Endodermal cell (in vitro differentiated cells): ENCODE data around the gene PLK5. TPM values are rescaled to one million over a fixed set of nuclear protein-coding genes. Genes with fewer than 3 reads are reported as not detected.

Source experiments
- DNase-seq: peaks from one replicate; pipeline ENCODE4 v3.0.0-alpha.2; 2017
- H3K27ac ChIP-seq: 2 replicates; pipeline ENCODE4 v1.5.1; 2013; ENCODE audit warnings: mild to moderate bottlenecking, low read depth, low read length, moderate library complexity
- H3K27me3 ChIP-seq: 2 replicates; pipeline ENCODE4 v1.6.1; 2013; ENCODE audit warnings: mild to moderate bottlenecking, low read length, moderate library complexity; ENCODE audit not compliant: insufficient read depth, control insufficient read depth, poor library complexity, severe bottlenecking
- H3K36me3 ChIP-seq: 2 replicates; pipeline ENCODE4 v1.7.0; 2013; ENCODE audit warnings: mild to moderate bottlenecking, low read length, moderate library complexity; ENCODE audit not compliant: control insufficient read depth, insufficient read depth
- H3K4me1 ChIP-seq: one replicate; pipeline ENCODE4 v1.7.0; 2013; ENCODE audit warnings: low read length; ENCODE audit not compliant: control insufficient read depth, insufficient read depth
- H3K4me3 ChIP-seq: 2 replicates; pipeline ENCODE4 v1.5.1; 2013; ENCODE audit warnings: mild to moderate bottlenecking, low read length, moderate library complexity
- H3K9ac ChIP-seq: 2 replicates; pipeline ENCODE4 v1.6.1; 2013; ENCODE audit warnings: mild to moderate bottlenecking, low read length, moderate library complexity; ENCODE audit not compliant: poor library complexity, severe bottlenecking; ENCODE audit errors: extremely low read depth
- H3K9me3 ChIP-seq: 2 replicates; pipeline ENCODE4 v1.6.1; 2013; ENCODE audit warnings: mild to moderate bottlenecking, low read length, moderate library complexity; ENCODE audit not compliant: control insufficient read depth
- H3K27ac Mint-ChIP-seq: 2 replicates; pipeline ENCODE4 v1.8.0; 2020; ENCODE audit warnings: mixed read lengths
- H3K27me3 Mint-ChIP-seq: 2 replicates; pipeline ENCODE4 v1.8.0; 2021; ENCODE audit warnings: mild to moderate bottlenecking, mixed read lengths; ENCODE audit not compliant: insufficient read depth
- H3K36me3 Mint-ChIP-seq: 2 replicates; pipeline ENCODE4 v1.8.0; 2020; ENCODE audit warnings: low read depth, mixed read lengths
- H3K4me1 Mint-ChIP-seq: 2 replicates; pipeline ENCODE4 v1.8.0; 2020; ENCODE audit warnings: mixed read lengths
- H3K4me3 Mint-ChIP-seq: 2 replicates; pipeline ENCODE4 v1.8.0; 2020; ENCODE audit warnings: mild to moderate bottlenecking, moderate library complexity, mixed read lengths
- H3K9me3 Mint-ChIP-seq: 2 replicates; pipeline ENCODE4 v1.8.0; 2020; ENCODE audit warnings: mild to moderate bottlenecking, mixed read lengths
- CTCF ChIP-seq: fragments of 200-600 bp; sonication (generic); conservative IDR thresholded peaks from 2 replicates; pipeline ENCODE4 v1.5.0; 2021; ENCODE audit warnings: antibody characterized with exemption, mild to moderate bottlenecking
- WGBS, 2 experiments: methylation state at CpG; one replicate each; pipeline versions ENCODE4 v1.1.5 to v1.1.7; 2013; ENCODE audit warnings: missing lambda C conversion rate in 2 of 2, mixed read lengths in 1 of 2; ENCODE audit not compliant: insufficient coverage in 1 of 2, insufficient read length in 1 of 2; 5-methylcytosine and 5-hydroxymethylcytosine counted together
- total RNA-seq, 2 donors: library from RNA; stranded (reverse); fragmentation: NEBNext Ultra II Directional in 1 of 2; extraction: Animal tissue kit (Norgen Biotek cat#: 25700) in 1 of 2; gene quantifications; 2 replicates in 1 of 2; 3 replicates in 1 of 2; pipeline ENCODE4 v1.2.1, GENCODE V29; 2021

The PLK5 gene
- total RNA-seq, 2 donors from 2014 or later, result 0.48 TPM; not detected in 1

- Mint-ChIP-seq H3K9me3 (no peaks in the 10 kb centered on the region), H3K36me3 (no peaks in the 10 kb centered on the region), H3K27ac (no peak overlapping the region), H3K4me1 (no peaks in the 10 kb centered on the region), H3K4me3 (no peak overlapping the region), H3K27me3 (peaks cover 20% of the 10 kb centered on the region)
- Histone ChIP-seq H3K4me1 (no peaks in the 10 kb centered on the region), H3K9ac (no peak overlapping the region), H3K27me3 (peaks cover 2% of the 10 kb centered on the region), H3K36me3 (no peaks in the 10 kb centered on the region), H3K27ac (no peak overlapping the region), H3K4me3 (no peak overlapping the region), H3K9me3 (no peaks in the 10 kb centered on the region)
- 86 to 90% methylated on average over 11 of the region's 11 CpGs for WGBS, 2 experiments
- DNase-seq, result no peak
- no peak for TF ChIP-seq CTCF
Measured at GRCh38 chr19:1531587-1531986, 7.7 kb downstream of the PLK5 start.

- no peak for DNase-seq
- Histone ChIP-seq H3K27me3 (no peaks in the 10 kb centered on the region), H3K4me1 (no peaks in the 10 kb centered on the region), H3K36me3 (no peaks in the 10 kb centered on the region), H3K9ac (no peak overlapping the region), H3K9me3 (no peaks in the 10 kb centered on the region), H3K27ac (no peak overlapping the region), H3K4me3 (no peak overlapping the region)
- no peak overlapping the region for H3K27ac Mint-ChIP-seq
- TF ChIP-seq CTCF, result no peak
- WGBS, 2 experiments, result 92% methylated on average over 6 to 9 of the region's 9 CpGs
- H3K4me1 Mint-ChIP-seq, result no peaks in the 10 kb centered on the region
- H3K27me3 Mint-ChIP-seq, result peaks cover 18% of the 10 kb centered on the region
- no peaks in the 10 kb centered on the region for H3K36me3 Mint-ChIP-seq
- no peak overlapping the region for H3K4me3 Mint-ChIP-seq
- H3K9me3 Mint-ChIP-seq, result no peaks in the 10 kb centered on the region
Measured at GRCh38 chr19:1532003-1532402, 8.1 kb downstream of the PLK5 start.

GRCh38 chr19:1533510-1534150, 9.8 kb downstream of the PLK5 start:
- 85 to 90% methylated on average over 15 to 21 of the region's 23 CpGs for WGBS, 2 experiments
- Histone ChIP-seq H3K4me3 (no peak overlapping the region), H3K36me3 (no peaks in the 10 kb centered on the region), H3K4me1 (no peaks in the 10 kb centered on the region), H3K27me3 (no peaks in the 10 kb centered on the region), H3K27ac (no peak overlapping the region), H3K9me3 (no peaks in the 10 kb centered on the region), H3K9ac (no peak overlapping the region)
- no peaks in the 10 kb centered on the region for H3K9me3 Mint-ChIP-seq
- TF ChIP-seq CTCF, result no peak
- no peak overlapping the region for H3K4me3 Mint-ChIP-seq
- no peak for DNase-seq
- no peak overlapping the region for H3K27ac Mint-ChIP-seq
- peaks cover 17% of the 10 kb centered on the region for H3K27me3 Mint-ChIP-seq
- no peaks in the 10 kb centered on the region for H3K36me3 Mint-ChIP-seq
- no peaks in the 10 kb centered on the region for H3K4me1 Mint-ChIP-seq
